ENCODE results near the gene MARCHF7.
"Not testable (repeated sequence)": the region's sequence is repeated elsewhere in the genome, so short reads cannot be mapped to it uniquely, and the experiment has no call there.

Gene MARCHF7

DNA sequence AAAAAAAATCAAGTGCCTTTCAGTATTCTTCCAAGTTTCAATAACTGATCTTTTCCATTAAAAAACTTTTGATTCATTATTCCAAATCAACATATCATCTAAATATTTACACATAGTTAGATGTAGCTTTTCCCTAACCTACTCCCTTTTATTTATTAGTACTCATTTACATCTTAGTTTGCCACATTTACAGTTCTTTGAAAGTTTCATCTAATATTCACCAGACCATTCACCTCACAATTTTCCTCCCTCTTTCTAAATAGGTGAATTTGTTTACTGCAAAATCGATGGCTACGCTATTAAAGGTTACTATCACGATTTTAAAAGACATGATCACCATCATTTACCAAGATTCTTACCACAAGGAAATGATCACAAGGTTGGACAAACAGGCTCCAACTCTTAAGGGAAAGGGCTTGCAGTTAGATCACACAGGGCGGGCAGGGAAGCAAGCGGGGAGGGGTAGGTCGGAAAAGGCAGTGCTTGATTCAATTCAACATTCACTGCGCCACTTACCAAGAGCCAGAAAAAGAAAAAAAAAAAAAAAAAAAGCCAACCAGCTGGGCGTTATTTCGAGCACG lies 654 bp upstream of the MARCHF7 start:
- peak overlapping the region; percentile 93 for H3K4me3 ChIP-seq (replicated peaks; ENCODE audit: low read depth, low read length)
- no peak for DNase-seq (ENCODE audit: low read depth)
- TF ChIP-seq, protein P1, sequence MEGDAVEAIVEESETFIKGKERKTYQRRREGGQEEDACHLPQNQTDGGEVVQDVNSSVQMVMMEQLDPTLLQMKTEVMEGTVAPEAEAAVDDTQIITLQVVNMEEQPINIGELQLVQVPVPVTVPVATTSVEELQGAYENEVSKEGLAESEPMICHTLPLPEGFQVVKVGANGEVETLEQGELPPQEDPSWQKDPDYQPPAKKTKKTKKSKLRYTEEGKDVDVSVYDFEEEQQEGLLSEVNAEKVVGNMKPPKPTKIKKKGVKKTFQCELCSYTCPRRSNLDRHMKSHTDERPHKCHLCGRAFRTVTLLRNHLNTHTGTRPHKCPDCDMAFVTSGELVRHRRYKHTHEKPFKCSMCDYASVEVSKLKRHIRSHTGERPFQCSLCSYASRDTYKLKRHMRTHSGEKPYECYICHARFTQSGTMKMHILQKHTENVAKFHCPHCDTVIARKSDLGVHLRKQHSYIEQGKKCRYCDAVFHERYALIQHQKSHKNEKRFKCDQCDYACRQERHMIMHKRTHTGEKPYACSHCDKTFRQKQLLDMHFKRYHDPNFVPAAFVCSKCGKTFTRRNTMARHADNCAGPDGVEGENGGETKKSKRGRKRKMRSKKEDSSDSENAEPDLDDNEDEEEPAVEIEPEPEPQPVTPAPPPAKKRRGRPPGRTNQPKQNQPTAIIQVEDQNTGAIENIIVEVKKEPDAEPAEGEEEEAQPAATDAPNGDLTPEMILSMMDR (IDR thresholded peaks at IDR 0.05; ENCODE audit: low read length, missing control alignments): no peak

DNA sequence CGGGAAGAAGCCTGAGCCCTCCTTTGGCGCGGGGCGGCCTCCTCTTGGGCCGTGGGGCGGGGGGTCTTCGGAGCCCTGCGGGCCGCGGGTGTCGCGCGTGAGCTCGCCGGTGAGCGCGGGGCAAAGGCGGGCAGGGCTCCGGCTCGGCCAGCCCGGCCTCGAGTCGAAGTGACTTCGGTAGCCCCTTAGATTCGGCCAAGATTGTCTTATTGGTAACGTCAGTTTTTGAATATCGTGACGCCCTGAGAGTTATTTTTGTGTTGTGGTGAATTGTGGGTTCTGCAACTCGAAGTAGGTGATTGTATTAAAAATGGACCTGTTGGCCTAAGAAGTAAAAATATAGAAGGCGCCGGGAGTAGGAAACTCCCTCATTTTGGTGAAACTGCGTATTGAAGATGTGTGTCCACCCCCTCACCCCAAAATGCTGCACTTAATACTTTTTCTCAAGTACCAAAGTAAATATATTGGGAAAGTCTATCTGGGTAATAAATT lies 669 bp downstream of the MARCHF7 start:
- peak; percentile 26 for DNase-seq (ENCODE audit: low read depth)
- peak overlapping the region; percentile 93 for H3K4me3 ChIP-seq (replicated peaks; ENCODE audit: low read depth, low read length)
- TF ChIP-seq, protein P1 (IDR thresholded peaks at IDR 0.05; ENCODE audit: low read length, missing control alignments): no peak

DNA sequence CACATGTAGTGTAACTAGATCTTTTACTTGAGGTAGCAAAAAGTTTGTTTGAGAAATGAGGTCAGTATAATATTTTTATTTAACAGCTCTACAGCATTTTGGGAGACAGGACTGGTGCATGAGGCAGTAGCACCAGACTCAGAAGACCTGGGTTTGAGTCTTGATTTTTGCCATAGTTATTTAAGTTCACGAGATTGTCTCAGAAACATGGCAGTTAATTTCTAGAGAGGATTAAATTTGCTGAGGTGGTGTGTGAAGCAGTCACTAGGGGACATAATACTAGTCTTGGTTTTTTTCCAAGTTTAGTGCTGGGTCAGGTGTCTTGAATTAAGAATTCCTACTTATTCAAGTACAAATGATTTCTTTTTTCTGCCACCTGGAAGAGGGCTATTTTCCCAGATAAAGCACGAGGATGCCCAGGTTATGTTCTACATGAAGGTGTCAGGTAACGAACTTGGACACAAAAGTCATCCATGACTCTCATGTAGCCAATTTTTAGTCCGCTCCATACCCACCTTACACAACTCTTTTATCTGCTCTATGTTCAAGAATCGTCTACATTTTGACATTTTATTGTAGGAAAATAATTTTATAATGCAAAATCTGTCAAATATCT lies 1.4 kb downstream of the MARCHF7 start:
- peak overlapping the region; percentile 93 for H3K4me3 ChIP-seq (replicated peaks; ENCODE audit: low read depth, low read length)
- DNase-seq (ENCODE audit: low read depth): peak; percentile 43
- TF ChIP-seq, protein P1 (IDR thresholded peaks at IDR 0.05; ENCODE audit: low read length, missing control alignments): no peak

DNA sequence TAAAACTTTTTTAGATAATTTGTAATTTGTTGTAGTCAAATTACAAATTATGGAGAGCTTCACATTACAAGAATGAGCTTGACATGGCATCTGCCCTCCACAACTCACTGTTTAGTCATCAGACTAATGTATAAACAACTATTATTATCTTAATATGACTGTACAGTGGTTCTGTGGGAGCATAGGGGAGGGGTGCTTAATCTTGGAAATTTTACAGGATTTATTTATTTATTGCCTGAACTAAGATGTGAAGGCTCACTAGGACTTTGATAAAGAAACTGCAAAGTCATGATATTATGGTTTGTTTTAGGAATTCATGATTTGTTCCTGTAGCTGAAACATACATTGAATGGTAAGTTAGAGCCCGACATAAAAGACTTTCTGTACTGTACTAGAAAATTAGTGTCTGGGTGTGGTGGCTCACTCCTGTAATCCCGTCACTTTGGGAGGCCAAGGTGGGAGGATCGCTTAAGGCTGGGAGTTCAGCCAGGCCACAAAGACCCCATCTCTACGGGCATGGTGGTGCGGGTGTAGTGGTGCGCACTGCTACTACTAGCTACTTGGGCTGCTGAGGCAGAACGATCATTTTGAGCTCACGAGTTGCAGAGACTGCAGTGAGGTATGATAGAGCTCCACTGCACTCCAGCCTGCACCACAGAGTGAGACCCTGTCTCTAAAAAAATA lies 2.1 kb downstream of the MARCHF7 start:
- DNase-seq (ENCODE audit: low read depth): peak; percentile 40
- TF ChIP-seq, protein P1 (IDR thresholded peaks at IDR 0.05; ENCODE audit: low read length, missing control alignments): no peak
- H3K4me3 ChIP-seq (replicated peaks; ENCODE audit: low read depth, low read length): peak overlapping the region; percentile 93

DNA sequence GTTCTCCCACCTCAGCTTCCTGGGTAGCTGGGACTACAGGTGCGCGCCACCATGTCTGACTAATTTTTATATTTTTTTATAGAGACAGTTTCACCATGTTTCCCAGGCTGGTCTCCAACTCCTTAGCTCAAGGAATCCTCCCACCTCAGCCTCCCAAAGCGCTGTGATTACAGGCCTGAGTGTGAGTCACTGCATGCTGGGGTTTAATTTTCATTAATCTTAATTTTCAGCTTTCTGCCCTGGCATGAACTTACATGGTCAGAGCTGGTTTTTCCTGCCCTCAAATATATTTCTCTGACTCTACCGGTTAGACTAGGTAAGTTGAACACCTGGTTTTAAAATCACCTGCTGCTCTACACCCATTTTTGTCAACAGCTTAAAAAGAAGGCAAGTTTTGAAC lies 3.1 kb downstream of the MARCHF7 start:
- H3K4me3 ChIP-seq (replicated peaks; ENCODE audit: low read depth, low read length): no peak overlapping the region
- TF ChIP-seq, protein P1 (IDR thresholded peaks at IDR 0.05; ENCODE audit: low read length, missing control alignments): no peak
- no peak for DNase-seq (ENCODE audit: low read depth)

DNA sequence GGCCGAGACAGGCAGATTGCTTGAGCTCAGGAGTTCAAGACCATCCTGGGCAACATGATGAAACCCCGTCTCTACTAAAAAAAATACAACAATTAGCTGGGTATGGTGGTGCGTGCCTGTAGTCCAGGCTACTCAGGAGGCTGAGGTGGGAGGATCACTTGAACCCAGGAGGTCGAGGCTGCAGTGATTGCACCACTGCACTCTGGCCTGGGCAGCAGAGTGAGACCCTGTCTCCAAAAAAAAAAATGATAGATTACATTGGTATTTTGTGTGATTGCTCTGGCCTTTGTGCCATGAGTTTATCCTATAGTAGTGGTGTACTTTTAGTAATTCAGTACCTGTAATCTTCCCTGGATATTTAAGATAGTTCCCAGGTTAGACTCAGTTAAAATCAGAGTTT lies 4.1 kb downstream of the MARCHF7 start:
- DNase-seq (ENCODE audit: low read depth); H3K4me3 ChIP-seq (replicated peaks; ENCODE audit: low read depth, low read length): not testable (repeated sequence)

DNA sequence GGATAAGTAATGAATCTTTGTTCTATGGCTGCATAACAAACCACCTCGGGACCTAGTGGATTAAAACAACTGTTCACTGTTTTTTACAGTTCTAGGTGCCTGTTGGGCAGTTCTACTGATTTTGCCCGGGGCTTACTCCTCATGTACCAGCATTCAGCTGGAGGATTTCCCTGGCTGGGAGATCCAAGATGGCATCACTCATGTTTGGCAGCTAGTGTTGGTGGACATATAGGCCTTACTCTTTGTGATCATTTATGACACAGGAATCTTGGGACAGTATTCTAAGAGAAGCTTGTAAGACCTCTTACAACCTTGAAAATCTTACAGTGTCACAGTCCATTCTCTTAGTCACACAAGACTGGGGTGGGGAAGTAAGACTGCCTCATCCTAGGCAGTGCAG lies 4.6 kb downstream of the MARCHF7 start:
- H3K4me3 ChIP-seq (replicated peaks; ENCODE audit: low read depth, low read length): no peak overlapping the region
- TF ChIP-seq, protein P1 (IDR thresholded peaks at IDR 0.05; ENCODE audit: low read length, missing control alignments): no peak
- no peak for DNase-seq (ENCODE audit: low read depth)

All from fibroblast of pulmonary artery (primary cell).